ENCODE data around the gene ZNF837. TPM values are rescaled to one million over a fixed set of nuclear protein-coding genes. Genes with fewer than 3 reads are reported as not detected.
"Not testable (repeated sequence)": the region's sequence is repeated elsewhere in the genome, so short reads cannot be mapped to it uniquely, and the experiment has no call there.

Gene ZNF837
- total RNA-seq, 4 donors from 2014 or later = 2.4 to 6.7 (median 3.3) TPM

DNA sequence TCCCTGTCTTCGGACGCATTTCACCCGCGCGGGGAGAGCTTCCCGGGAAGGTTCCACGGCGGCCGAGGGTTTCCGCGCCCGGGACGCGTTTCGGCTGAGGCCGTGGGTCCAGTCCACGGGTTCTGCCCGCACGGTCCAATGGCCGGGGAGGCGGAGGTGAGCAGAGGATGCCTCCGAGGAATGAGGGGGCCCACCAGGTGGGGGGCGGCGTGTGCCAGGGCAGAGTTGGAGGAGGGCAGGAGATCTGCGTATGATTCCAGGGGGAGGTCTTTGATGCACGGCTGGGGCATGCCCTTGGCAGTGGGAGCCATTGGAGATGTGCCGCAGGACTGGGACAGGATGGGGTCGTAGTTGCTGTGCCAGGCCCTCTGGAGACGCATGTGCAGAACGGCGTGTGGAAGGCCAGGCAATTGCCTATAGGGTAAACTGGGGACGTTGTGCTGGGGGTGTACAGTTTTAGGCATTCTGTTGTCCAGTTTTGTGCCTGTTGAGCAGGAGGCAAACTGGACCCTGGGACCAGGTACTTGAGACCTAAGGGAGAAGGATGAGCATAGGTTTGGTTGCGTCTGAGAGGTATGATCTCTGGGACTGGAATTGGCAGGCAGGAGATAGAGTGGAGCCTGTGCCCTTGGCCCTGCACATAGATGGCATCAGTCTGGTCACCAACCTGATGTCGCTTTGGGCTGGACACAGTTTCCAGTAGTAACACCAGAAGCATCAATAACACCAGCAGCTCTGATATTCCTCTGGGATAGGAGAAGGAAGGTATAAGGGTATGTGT, 28.4 kb upstream of the ZNF837 start:
- intact Hi-C loops (cut with DNase I) = no loop called here
- DNase-seq = no peak
- TF ChIP-seq CTCF (IDR thresholded peaks at IDR 0.05) = no peak
- TF ChIP-seq POLR2A (IDR thresholded peaks at IDR 0.05) = no peak
- H3K4me1 ChIP-seq = peaks cover 14 to 30% (median 21%) of the 10 kb centered on the region in 3 donors
- H3K27me3 ChIP-seq = no peaks in the 10 kb centered on the region
- H3K27ac ChIP-seq = peak overlapping the region; percentile 91 to 96 (median 93)
- peaks cover 0 to 22% (median 0%) of the 10 kb centered on the region in 3 donors for H3K36me3 ChIP-seq
- H3K4me3 ChIP-seq = peak overlapping the region; percentile 86 to 100 (median 97)
- 12 to 13% methylated on average over 6 to 8 of the region's 34 CpGs for WGBS, 2 donors
- no peaks in the 10 kb centered on the region for H3K9me3 ChIP-seq

DNA sequence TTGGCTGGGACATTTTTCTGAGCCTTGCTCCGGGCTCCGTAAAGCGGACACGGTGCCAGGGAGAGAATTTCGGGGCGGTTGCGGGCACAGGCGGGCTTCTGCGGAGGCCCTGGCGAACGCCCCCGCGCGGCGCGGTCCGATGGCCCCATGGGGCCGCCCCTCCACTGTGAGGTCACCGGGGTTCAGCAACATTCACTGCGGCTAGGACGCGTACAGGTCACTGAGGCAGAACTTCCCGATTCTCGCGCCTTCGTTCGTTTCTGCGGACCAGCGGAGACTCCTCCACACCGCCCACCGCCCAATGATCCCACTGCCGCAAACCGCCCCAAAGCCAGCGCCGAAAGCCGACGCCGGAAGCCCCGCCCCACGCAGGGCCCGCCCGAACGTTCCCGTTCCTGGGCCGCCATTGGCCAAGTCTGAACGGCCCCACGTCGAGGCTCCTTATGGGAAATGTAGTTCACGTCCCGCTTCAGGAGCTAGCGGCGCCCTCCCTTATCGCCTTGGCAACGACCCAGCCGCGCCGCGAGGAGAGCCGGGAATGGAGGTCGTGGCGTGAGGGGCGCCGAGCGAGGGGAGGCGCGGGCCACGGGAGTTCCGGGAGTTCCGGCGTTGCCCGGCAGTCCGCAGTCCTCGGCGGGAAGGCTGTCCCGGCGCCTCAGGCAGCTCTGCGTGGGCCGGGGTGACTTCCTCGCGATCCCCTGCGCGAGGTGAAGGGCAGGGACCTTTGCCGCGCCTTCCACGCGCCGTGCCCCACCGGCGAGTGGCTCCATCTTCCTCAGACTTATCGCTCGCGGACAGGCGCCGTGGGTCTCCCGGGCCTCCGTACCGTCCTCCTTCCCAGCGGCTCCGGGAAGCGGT, 27.6 kb upstream of the ZNF837 start, which contains the start of gene ZNF584:
Gene ZNF584 (plus strand): TSS at position 498 of the 858 bp plus-strand sequence. CDS start 499 bp downstream, outside the sequence.
- Histone ChIP-seq H3K4me3 (peak within 1 kb of the TSS; percentile 86 to 100 (median 97)), H3K36me3 (peaks cover 0 to 15% (median 0%) of the 10 kb centered on the region in 3 donors), H3K4me1 (peaks cover 14 to 30% (median 21%) of the 10 kb centered on the region in 3 donors), H3K27ac (peak within 1 kb of the TSS; percentile 91 to 96 (median 93)), H3K27me3 (no peaks in the 10 kb centered on the region), H3K9me3 (no peaks in the 10 kb centered on the region)
- peak; percentile 67 for DNase-seq
- TF ChIP-seq POLR2A (IDR thresholded peaks at IDR 0.05) (peak in 3 of 4 donors; percentile 63 to 89 (median 88)), CTCF (IDR thresholded peaks at IDR 0.05) (peak in 1 of 6 experiments; percentile 6)
- WGBS, 2 donors = 0% methylated on average over 12 of the region's 100 CpGs; no CpG with 5 or more reads in 1 of the 2 donors
- intact Hi-C loops (cut with DNase I) = no loop called here

- Histone ChIP-seq H3K4me1 (peaks cover 14 to 30% (median 21%) of the 10 kb centered on the region in 3 donors), H3K27ac (peak overlapping the region; percentile 91 to 96 (median 93)), H3K4me3 (peak overlapping the region; percentile 86 to 100 (median 97)), H3K9me3 (no peaks in the 10 kb centered on the region), H3K27me3 (no peaks in the 10 kb centered on the region), H3K36me3 (peaks cover 0 to 11% (median 0%) of the 10 kb centered on the region in 3 donors)
- no peak for TF ChIP-seq CTCF (IDR thresholded peaks at IDR 0.05)
- TF ChIP-seq POLR2A (IDR thresholded peaks at IDR 0.05) = no peak
- no peak for DNase-seq
- intact Hi-C loops (cut with DNase I) = no loop called here
- WGBS, 2 donors = 20 to 38% methylated on average over 5 to 17 of the region's 22 CpGs
Observed at GRCh38 chr19:58407658-58408151, 26.9 kb upstream of the ZNF837 start.

DNA sequence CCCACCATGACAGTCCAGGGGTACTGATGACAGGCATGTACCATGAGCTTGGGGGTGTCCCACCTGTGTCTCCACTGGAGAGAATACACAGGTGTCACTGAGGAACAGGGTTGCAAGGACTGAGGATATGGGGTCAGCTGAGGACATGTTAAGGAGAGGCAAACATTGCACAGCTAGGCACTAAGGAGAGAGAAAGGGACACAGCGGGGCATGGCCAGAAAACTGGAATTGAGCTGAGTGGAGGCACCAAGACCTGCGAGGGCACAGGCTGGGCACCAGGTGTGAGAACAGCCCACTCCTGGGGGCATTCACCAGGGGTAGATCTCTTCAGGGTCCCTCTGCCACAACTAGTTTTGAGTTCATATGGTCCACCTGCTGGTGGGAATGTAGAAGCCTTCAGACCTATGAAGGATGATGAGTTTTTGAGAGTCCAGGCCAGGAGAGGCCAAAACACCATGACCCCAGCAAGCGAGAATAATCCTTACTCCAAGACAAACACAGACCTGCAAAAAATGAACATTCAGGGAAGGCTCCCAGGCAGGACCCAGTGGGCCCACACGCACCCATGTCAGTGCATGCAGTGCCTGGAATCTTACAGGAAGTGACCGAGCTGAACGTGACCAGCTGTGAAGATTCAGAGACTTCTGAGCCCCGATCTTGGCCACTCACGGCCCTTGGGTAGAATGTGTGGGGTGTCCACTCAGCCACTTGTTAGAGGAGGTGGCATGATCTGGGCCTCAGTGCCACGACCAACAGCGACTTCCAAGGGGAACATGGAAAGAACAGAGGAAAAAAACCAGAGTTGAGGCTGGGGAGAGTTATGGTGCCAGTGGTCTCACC, 26.2 kb upstream of the ZNF837 start:
- Histone ChIP-seq H3K4me3 (peak overlapping the region in 3 of 4 donors; percentile 96 to 100 (median 98)), H3K9me3 (no peaks in the 10 kb centered on the region), H3K36me3 (peaks cover 0 to 11% (median 0%) of the 10 kb centered on the region in 3 donors), H3K4me1 (peaks cover 16 to 35% (median 22%) of the 10 kb centered on the region in 3 donors), H3K27me3 (no peaks in the 10 kb centered on the region), H3K27ac (peak overlapping the region in 3 of 4 donors; percentile 91 to 96 (median 92))
- TF ChIP-seq POLR2A (IDR thresholded peaks at IDR 0.05) = no peak
- peak in 2 of 6 experiments; percentile 15 to 41 for TF ChIP-seq CTCF (IDR thresholded peaks at IDR 0.05)
- intact Hi-C loops (cut with DNase I) = no loop called here
- no peak for DNase-seq
- whole genome bisulfite sequencing, 2 donors = 51 to 62% methylated on average over 6 of the region's 10 CpGs

- H3K27ac ChIP-seq; DNase-seq; H3K9me3 ChIP-seq; H3K4me3 ChIP-seq; H3K27me3 ChIP-seq; H3K36me3 ChIP-seq; intact Hi-C loops (cut with DNase I): not testable (repeated sequence)
- 52 to 70% methylated on average over 2 of the region's 5 CpGs for WGBS, 2 donors
- peaks cover 19 to 43% (median 22%) of the 10 kb centered on the region in 3 donors for H3K4me1 ChIP-seq
Observed at GRCh38 chr19:58403920-58404478, 23.2 kb upstream of the ZNF837 start.
